CD4-positive, alpha-beta T cell treated with Interleukin-15 for 4 hours (primary cell): ENCODE measurements around the gene TNNI3.
A peak's percentile ranks its signal among the peaks of the same experiment; 100 is the strongest.
"Not testable (repeated sequence)": the region's sequence is repeated elsewhere in the genome, so short reads cannot be mapped to it uniquely, and the experiment has no call there.

Source experiments
- DNase-seq: peaks from one replicate; pipeline ENCODE4 v3.0.0-alpha.2; 2020; ENCODE audit warnings: low spot score

TNNI3 gene

DNA sequence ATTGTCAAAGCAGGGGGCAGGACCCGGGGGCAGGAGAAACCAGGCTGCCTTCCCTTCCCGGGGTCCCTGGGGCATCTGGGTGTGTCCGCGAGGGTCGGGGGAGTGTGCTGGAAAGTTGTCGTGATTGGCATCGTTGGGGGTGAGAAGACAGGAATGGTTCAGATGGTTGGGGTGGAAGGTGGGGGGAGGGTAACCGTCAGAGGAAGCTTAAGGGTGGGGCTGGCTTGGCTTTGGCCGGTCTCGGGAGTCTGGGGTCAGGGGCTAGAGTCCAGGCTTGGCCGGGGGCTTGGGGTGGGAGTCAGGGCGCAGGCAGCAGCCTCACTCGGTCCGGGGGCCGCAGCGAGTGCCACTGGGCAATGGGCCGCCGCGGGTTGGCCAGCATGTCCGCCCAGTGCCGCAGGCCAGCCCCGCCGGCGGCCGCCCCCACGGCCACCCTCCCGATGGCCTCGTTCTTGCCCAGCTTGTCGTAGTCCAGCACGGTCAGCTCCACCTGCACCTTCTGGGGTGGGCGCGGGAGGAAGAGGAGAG lies 15.7 kb upstream of the TNNI3 start:
- DNase-seq: no peak

DNA sequence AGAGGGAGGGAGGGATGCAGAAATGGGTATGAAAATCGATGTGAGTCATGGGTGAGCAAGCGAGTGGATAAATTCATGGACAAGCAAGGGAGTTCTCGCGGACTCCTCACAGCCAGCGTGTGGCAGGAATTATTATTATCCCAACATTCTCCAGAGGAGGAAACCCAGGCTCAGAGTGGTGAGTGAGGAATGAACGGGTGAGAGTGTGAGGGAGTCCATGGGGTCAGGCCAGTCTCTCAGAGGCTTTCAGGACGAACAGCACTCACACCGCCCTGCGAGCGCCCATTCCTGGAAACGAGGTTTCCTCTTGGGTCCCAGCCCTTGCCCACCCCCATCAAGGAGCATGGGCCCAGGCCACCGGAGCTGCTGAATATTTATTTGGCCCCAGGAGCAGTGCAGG lies 15.2 kb upstream of the TNNI3 start:
- no peak for DNase-seq

GRCh38 chr19:55172318-55172717 lies 14.8 kb upstream of the TNNI3 start:
- not testable (repeated sequence) for DNase-seq

DNA sequence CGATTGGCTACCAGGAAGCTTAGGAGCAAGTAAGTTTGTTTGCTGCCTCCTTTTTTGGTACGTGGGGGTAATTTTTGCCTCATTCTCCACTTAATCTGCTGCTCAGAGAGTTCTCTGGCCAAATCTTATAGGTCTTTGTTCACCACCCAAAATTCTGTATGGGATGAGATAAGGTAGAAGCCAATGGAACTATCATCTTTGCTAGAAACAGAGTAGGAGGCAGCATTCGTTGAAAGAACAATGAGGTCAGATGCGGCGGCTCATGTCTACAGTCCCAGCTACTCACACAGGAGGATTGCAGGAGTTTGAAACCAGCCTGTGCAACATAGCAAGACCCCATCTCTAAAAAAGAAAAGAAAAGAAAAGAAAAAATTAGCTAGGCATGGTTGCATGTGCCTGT lies 13.9 kb upstream of the TNNI3 start:
- no peak for DNase-seq

DNA sequence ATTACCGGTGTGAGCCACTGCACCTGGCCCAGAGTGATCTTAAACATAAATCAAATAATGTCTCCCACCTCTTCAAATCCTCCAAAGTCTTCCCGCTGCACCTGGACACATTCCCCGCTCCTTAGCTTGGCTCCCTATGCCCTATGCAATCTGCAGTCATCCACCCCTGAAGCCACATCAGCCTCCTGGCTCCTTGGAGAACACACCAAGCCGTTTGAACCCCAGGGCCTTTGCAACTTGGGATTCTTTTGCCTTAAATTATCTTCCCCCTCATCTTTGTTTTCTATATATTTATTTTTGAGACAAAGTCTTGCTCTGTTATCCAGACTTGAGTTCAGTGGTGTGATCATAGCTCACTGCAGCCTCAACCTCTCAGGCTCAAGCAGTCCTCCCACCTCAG lies 11.6 kb upstream of the TNNI3 start:
- no peak for DNase-seq

- peak; percentile 72 for DNase-seq
These were observed 9.2 kb upstream of the TNNI3 start, which contains the start of gene DNAAF3 for GRCh38 chr19:55166530-55167268. Gene DNAAF3, minus strand, starts transcription at chr19:55166613. Its CDS starts 200 bp downstream, at chr19:55166413.

GRCh38 chr19:55165952-55166529 lies 8.5 kb upstream of the TNNI3 start:
- DNase-seq: peak; percentile 33

- DNase-seq: no peak
These were observed 4.2 kb upstream of the TNNI3 start for GRCh38 chr19:55161571-55162322.

DNA sequence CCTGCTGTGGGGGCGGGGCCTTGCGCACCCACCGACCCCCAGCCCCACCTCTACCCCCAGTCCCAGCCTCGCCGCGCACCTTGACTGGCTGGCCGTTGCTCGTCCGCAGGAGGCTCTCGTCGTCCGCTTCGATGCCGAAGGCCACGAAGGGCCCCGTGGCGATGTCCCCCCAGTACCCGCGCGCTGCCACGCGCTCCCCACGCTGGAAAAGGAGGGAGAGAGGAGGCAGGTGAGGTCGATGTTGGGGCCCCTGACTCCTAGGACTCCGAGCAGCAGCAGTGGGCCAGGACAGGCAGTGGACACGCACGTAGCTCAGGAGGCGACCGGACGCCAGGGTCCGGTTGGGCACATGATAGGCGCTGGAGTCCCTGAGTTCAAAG lies 3.4 kb upstream of the TNNI3 start:
- no peak for DNase-seq

- peak; percentile 82 for DNase-seq
These were observed 2.8 kb upstream of the TNNI3 start for GRCh38 chr19:55160128-55160985.

DNA sequence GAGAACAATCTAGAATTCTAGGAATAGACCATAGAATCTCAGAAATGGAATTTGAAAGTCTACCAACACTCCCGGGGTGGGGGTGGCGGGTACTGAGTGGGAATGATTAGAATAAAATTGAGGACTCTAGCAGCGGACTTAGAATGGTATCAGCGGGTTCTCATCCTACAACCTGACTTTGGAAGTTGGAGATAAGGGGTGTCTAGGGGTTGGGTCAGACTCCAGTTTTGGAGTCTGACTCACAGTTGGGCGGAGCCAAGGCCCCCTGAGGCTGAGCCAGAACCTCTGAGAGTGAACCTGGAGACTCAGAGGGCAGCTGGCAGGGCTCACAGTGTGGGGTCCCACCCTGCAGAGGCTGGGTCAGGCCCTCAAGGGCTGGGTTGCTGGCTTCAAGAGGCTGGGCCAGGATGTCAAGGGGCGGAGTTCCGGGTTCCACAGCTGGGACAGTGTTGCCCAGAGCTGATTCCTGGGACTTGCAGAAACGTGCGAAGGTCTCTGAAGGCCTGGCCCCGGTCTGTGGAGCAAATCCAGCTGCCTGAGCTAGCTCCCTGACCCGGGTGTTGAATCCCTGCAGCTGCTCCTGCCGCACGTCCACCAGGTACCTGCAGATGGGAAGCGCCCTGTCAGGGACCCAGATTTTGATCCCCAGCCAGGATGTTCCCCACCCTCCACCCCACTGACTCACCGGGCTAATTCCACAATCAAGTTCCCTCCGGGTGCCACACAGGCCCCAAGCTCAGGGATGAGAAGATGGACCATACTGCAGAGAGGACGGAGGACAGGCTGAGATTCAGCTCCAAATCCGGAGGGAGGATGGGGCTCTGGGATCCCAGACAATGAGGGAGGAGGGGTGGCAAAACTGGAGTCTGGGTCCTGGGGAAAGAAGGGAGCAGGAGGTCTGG lies 1.6 kb upstream of the TNNI3 start:
- DNase-seq: no peak

DNA sequence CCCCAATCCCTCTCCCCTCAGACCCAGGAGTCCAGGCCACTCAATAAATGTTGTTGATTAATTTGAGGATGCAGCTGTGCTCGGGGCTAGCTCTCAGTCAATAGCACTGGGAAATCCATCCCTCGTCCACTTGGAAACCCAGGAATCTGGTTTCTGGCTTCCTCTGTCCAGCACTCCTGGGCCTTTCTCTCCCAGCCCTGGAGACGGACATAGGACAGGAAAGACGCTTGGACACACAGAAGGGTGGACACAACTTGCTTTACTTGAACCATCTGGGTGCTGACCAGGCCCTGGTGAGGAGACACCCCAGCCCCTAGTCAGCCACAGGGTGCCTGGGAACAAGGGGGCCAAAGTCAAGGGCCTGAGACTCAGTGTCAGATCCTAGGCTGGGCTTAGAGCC lies 891 bp upstream of the TNNI3 start:
- DNase-seq: no peak

GRCh38 chr19:55156202-55157063 lies 1.1 kb downstream of the TNNI3 start:
- DNase-seq: no peak

- DNase-seq: not testable (repeated sequence)
These were observed 1.7 kb downstream of the TNNI3 start for GRCh38 chr19:55155784-55156183.

GRCh38 chr19:55153652-55154264 lies 3.8 kb downstream of the TNNI3 start:
- no peak for DNase-seq

- no peak for DNase-seq
These were observed 5.5 kb downstream of the TNNI3 start for GRCh38 chr19:55152017-55152416.

DNA sequence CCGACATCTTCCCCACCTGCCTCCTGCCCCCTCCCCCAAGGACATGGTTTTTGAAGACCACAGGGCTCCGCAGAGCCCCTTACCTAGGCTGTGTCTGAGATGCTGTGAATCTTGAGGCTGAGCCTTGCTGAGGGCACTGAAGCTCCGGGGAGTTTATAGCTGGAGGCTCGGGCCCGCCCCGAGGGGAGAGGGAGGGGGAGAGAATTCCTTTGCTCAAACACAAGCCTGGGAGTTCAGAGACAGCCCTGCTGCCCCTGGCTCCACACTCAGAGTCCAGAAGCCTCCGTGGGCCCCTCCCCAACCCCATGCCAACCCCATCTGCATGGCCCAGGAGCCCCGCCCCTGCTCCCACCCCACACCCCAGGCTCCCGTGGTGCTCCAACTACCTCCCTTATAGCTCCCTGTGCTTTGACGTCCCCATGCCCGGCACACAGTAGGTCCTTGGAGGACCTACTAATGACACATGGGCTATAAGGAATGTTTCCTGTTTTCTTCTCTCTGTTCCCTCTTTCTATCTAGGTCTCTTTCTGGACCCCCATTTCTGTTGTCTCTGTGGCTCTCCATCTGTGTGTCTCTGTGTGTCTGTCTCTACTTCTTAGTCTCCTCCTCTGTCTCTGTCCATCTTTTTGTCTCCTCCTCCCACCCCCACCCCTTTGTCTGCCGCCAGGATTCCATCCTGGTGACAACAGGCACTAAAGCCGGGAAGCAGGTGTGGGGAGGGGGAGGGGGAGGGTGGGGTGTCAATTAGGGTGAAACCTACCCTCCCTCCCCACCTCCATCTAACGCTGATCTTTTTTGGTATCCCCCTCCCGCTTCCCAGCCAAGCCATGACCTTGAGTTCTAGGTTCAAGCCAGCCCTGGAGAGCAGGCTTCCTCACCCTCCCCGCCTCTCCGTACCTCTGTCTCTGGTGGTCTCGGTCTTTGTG lies 8.2 kb downstream of the TNNI3 start, which contains the start of gene TNNT1:
Gene TNNT1, minus strand, starts transcription at position 129 of the 926 bp plus-strand sequence. CDS start 2,049 bp downstream, outside the sequence.
- DNase-seq: no peak
